HEK293 (cell line): ENCODE data around the gene STX18.

Experiments
- CTCF ChIA-PET: fragments of 350-600 bp; formaldehyde crosslinking; extraction: SDS; loops from one replicate; lab custom pipeline; 2021; ENCODE audit warnings: antibody characterized with exemption; lab: Yijun Ruan, JAX
- POLR2A ChIA-PET: fragments of 300-600 bp; formaldehyde crosslinking; extraction: SDS; loops from one replicate; lab custom pipeline; 2020; ENCODE audit warnings: antibody characterized with exemption, inconsistent platforms; lab: Yijun Ruan, JAX
- H3K27ac ChIP-seq: fragments of 200-500 bp; sonication (Bioruptor generic); 2 replicates; pipeline ENCODE4 v1.5.1; 2014; ENCODE audit warnings: low read depth, low read length, control low read depth, inconsistent platforms; ENCODE audit errors: extremely low read depth
- H3K36me3 ChIP-seq, 2 experiments: fragments of 200-500 bp in 1 of 2; sonication (Bioruptor generic) in 1 of 2; 1 replicate in 1 of 2; 2 replicates in 1 of 2; pipeline ENCODE4 v1.5.1; 2014 to 2017; ENCODE audit warnings: inconsistent platforms in 2 of 2, low read length in 2 of 2; ENCODE audit not compliant: control insufficient read depth in 2 of 2, insufficient read depth in 1 of 2
- H3K4me1 ChIP-seq: fragments of 200-500 bp; sonication (Bioruptor generic); 2 replicates; pipeline ENCODE4 v1.5.1; 2014; ENCODE audit warnings: mild to moderate bottlenecking, low read length, inconsistent platforms; ENCODE audit not compliant: control insufficient read depth, insufficient read depth
- H3K4me3 ChIP-seq: 2 replicates; pipeline ENCODE4 v1.5.1; 2011; ENCODE audit warnings: low read depth, mild to moderate bottlenecking, control low read depth, low read length, moderate library complexity
- H3K9me3 ChIP-seq: fragments of 200-500 bp; sonication (Bioruptor generic); 2 replicates; pipeline ENCODE4 v1.5.1; 2014; ENCODE audit warnings: low read depth, low read length, inconsistent platforms; ENCODE audit not compliant: control insufficient read depth, insufficient read depth
- HOXD13 ChIP-seq: sonication (generic); formaldehyde crosslinking; IDR thresholded peaks from 2 replicates; pipeline ENCODE4 v1.8.0; 2022; ENCODE audit warnings: missing genetic modification reagents, borderline replicate concordance
- OSR2 ChIP-seq: fragments of 450-650 bp; formaldehyde crosslinking; IDR thresholded peaks from 2 replicates; pipeline ENCODE4 v1.5.1; 2016; ENCODE audit warnings: missing biosample characterization, missing genetic modification characterization
- PRDM1 ChIP-seq: fragments of 450-650 bp; formaldehyde crosslinking; IDR thresholded peaks from 2 replicates; pipeline ENCODE4; 2016; ENCODE audit warnings: missing biosample characterization, missing genetic modification characterization
- SALL2 ChIP-seq: fragments of 450-650 bp; formaldehyde crosslinking; IDR thresholded peaks from 2 replicates; pipeline ENCODE4 v1.5.0; 2017; ENCODE audit warnings: missing biosample characterization, mild to moderate bottlenecking, missing genetic modification characterization, borderline replicate concordance
- TCF7L2 ChIP-seq: IDR thresholded peaks from 2 replicates; pipeline ENCODE4 v1.6.1; 2011; ENCODE audit warnings: low read depth, mild to moderate bottlenecking, inconsistent platforms, low read length, moderate library complexity, borderline replicate concordance
- ZBTB1 ChIP-seq: fragments of 450-650 bp; formaldehyde crosslinking; IDR thresholded peaks from 2 replicates; pipeline ENCODE4 v1.5.1; 2016; ENCODE audit warnings: missing biosample characterization, missing genetic modification characterization
- ZBTB44 ChIP-seq: fragments of 450-650 bp; IDR thresholded peaks from 2 replicates; pipeline ENCODE4 v1.5.1; 2018; ENCODE audit warnings: missing biosample characterization, mild to moderate bottlenecking, missing genetic modification characterization
- ZNF10 ChIP-seq: fragments of 450-650 bp; formaldehyde crosslinking; IDR thresholded peaks from 2 replicates; pipeline ENCODE4 v1.5.1; 2017; ENCODE audit warnings: missing biosample characterization, missing genetic modification characterization
- ZNF112 ChIP-seq: fragments of 450-650 bp; formaldehyde crosslinking; IDR thresholded peaks from 2 replicates; pipeline ENCODE4 v1.5.0; 2017; ENCODE audit warnings: missing biosample characterization, missing genetic modification characterization
- ZNF140 ChIP-seq: fragments of 450-650 bp; formaldehyde crosslinking; IDR thresholded peaks from 2 replicates; pipeline ENCODE4 v1.5.1; 2016; ENCODE audit warnings: missing biosample characterization, missing genetic modification characterization
- ZNF157 ChIP-seq: fragments of 450-650 bp; formaldehyde crosslinking; IDR thresholded peaks from 2 replicates; pipeline ENCODE4 v1.5.1; 2016; ENCODE audit warnings: missing biosample characterization, missing genetic modification characterization
- ZNF19 ChIP-seq: fragments of 450-650 bp; formaldehyde crosslinking; IDR thresholded peaks from 2 replicates; pipeline ENCODE4; 2016; ENCODE audit warnings: missing biosample characterization, missing genetic modification characterization, low read depth
- ZNF274 ChIP-seq, 2 experiments: fragments of 200-500 bp in 1 of 2; fragments of 450-650 bp in 1 of 2; sonication (Bioruptor generic) in 1 of 2; formaldehyde crosslinking in 1 of 2; IDR thresholded peaks; 2 replicates each; pipeline versions ENCODE4 v1.5.1 to v1.6.1; 2014 to 2016; ENCODE audit warnings: borderline replicate concordance in 1 of 2, inconsistent platforms in 1 of 2, low read length in 1 of 2, missing biosample characterization in 1 of 2, missing genetic modification characterization in 1 of 2
- ZNF426 ChIP-seq: fragments of 450-650 bp; formaldehyde crosslinking; IDR thresholded peaks from 2 replicates; pipeline ENCODE4 v1.5.1; 2017; ENCODE audit warnings: missing biosample characterization, missing genetic modification characterization, mild to moderate bottlenecking, inconsistent platforms, moderate library complexity
- ZNF560 ChIP-seq: fragments of 450-650 bp; formaldehyde crosslinking; IDR thresholded peaks from 2 replicates; pipeline ENCODE4 v1.5.1; 2017; ENCODE audit warnings: missing biosample characterization, missing genetic modification characterization, borderline replicate concordance
- ZNF624 ChIP-seq: fragments of 450-650 bp; formaldehyde crosslinking; IDR thresholded peaks from 2 replicates; pipeline ENCODE4 v1.5.1; 2017; ENCODE audit warnings: missing biosample characterization, missing genetic modification characterization
- ZNF654 ChIP-seq: fragments of 450-650 bp; formaldehyde crosslinking; IDR thresholded peaks from 2 replicates; pipeline ENCODE4 v1.5.1; 2016; ENCODE audit warnings: low read depth, missing biosample characterization, missing genetic modification characterization

STX18 gene

GRCh38 chr4:4485806-4486205 is 56.0 kb downstream of the STX18 start:
- TF ChIP-seq ZNF112 (tag by site-specific recombination) = no peak
- TF ChIP-seq TCF7L2 = no peak
- TF ChIP-seq ZNF624 (tag by site-specific recombination) = no peak
- no peak for TF ChIP-seq ZNF140 (tag by site-specific recombination)
- no peak for TF ChIP-seq ZBTB1
- TF ChIP-seq HOXD13 (CRISPR knock-in tag) = no peak
- TF ChIP-seq SALL2 (tag by site-specific recombination) = no peak
- TF ChIP-seq ZNF560 (tag by site-specific recombination) = no peak
- TF ChIP-seq ZNF10 (tag by site-specific recombination) = no peak
- no peak for TF ChIP-seq ZNF19 (tag by site-specific recombination)
- TF ChIP-seq ZNF426 (tag by site-specific recombination) = no peak
- TF ChIP-seq OSR2 (tag by site-specific recombination) = no peak
- no peaks in the 10 kb centered on the region for H3K9me3 ChIP-seq
- ChIA-PET POLR2A (no interaction called here), CTCF (interaction anchor here (0.7 to 1.6 kb wide), 3 partner anchors 10 to 1327 kb away, joined by 3 to 4 read pairs (median 3); no protein-coding TSS in a partner anchor)
- H3K4me3 ChIP-seq = no peak overlapping the region
- H3K27ac ChIP-seq = no peak overlapping the region
- H3K4me1 ChIP-seq = no peaks in the 10 kb centered on the region
- H3K36me3 ChIP-seq = no peaks in the 10 kb centered on the region

GRCh38 chr4:4481399-4481994 is 60.4 kb downstream of the STX18 start:
- ChIA-PET CTCF (interaction anchor here (0.5 to 1.1 kb wide), 6 partner anchors 17 to 1661 kb away, joined by 3 to 5 read pairs (median 3); no protein-coding TSS in a partner anchor), POLR2A (no interaction called here)
- H3K9me3 ChIP-seq = no peaks in the 10 kb centered on the region
- no peak overlapping the region for H3K27ac ChIP-seq
- H3K4me3 ChIP-seq = no peak overlapping the region
- no peaks in the 10 kb centered on the region for H3K36me3 ChIP-seq
- peak; percentile 44; the same call in 1 of the 2 replicates for TF ChIP-seq PRDM1 (tag by site-specific recombination)
- no peak for TF ChIP-seq ZNF157 (tag by site-specific recombination)
- TF ChIP-seq ZNF274 (IDR thresholded peaks at IDR 0.05; ENCODE audit: low read length) = no peak
- TF ChIP-seq ZNF274 (tag by site-specific recombination; IDR thresholded peaks at IDR 0.05; ENCODE audit: borderline replicate concordance) = no peak
- no peaks in the 10 kb centered on the region for H3K4me1 ChIP-seq

- H3K4me3 ChIP-seq = no peak overlapping the region
- CTCF ChIA-PET = interaction anchor here (0.5 to 1.0 kb wide), 4 partner anchors 17 to 1661 kb away, joined by 3 to 5 read pairs (median 4); no protein-coding TSS in a partner anchor
- TF ChIP-seq ZNF654 (tag by site-specific recombination) = peak; percentile 18; the same call in 1 of the 2 replicates
- TF ChIP-seq ZBTB44 (tag by site-specific recombination) = no peak
- H3K9me3 ChIP-seq = no peaks in the 10 kb centered on the region
- no peaks in the 10 kb centered on the region for H3K36me3 ChIP-seq
- H3K4me1 ChIP-seq = no peaks in the 10 kb centered on the region
- H3K27ac ChIP-seq = no peak overlapping the region
- POLR2A ChIA-PET = no interaction called here
Measured at GRCh38 chr4:4480685-4481398, 61.0 kb downstream of the STX18 start.
